Cardiac fibroblast (primary cell): ENCODE data around the gene SNRPD3.

ENCODE experiments used
- DNase-seq, 2 donors: peaks; one replicate each; pipeline versions ENCODE4 v3.0.0 to v3.0.0-alpha.2; 2010; ENCODE audit warnings: low read depth in 2 of 2
- H3K4me3 ChIP-seq, 2 donors: replicated peaks in 1 of 2; 1 replicate in 1 of 2; 2 replicates in 1 of 2; pipeline ENCODE4 v1.5.1; 2011; ENCODE audit warnings: low read depth in 2 of 2, low read length in 2 of 2, mild to moderate bottlenecking in 2 of 2, moderate library complexity in 1 of 2
- TF ChIP-seq, protein P1 (sequence below): IDR thresholded peaks from one replicate; pipeline ENCODE4 v1.5.1; 2011; ENCODE audit warnings: low read depth, mild to moderate bottlenecking, low read length, inconsistent platforms

SNRPD3 gene

DNA sequence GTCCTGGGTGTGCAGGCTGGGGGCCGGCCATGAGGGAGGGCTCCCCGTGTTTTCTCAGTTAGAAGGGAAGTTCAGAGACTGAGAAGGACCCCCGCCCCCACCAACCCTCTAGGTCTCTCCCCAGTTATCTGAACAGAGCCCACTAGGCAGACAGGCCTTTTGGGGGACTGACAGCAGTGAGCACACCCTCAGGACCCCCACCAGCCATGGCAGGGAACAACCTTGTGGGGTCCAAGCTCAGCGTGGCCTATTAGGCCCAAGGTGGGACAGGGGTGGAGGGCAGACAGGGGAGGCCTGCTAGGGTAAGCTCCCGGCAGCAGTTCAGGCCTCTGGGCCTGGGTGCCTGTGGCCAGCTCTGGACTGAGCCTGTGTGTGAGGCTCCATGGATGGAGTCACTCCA lies 31.5 kb downstream of the SNRPD3 start:
- no peak overlapping the region for H3K4me3 ChIP-seq
- TF ChIP-seq, protein P1, sequence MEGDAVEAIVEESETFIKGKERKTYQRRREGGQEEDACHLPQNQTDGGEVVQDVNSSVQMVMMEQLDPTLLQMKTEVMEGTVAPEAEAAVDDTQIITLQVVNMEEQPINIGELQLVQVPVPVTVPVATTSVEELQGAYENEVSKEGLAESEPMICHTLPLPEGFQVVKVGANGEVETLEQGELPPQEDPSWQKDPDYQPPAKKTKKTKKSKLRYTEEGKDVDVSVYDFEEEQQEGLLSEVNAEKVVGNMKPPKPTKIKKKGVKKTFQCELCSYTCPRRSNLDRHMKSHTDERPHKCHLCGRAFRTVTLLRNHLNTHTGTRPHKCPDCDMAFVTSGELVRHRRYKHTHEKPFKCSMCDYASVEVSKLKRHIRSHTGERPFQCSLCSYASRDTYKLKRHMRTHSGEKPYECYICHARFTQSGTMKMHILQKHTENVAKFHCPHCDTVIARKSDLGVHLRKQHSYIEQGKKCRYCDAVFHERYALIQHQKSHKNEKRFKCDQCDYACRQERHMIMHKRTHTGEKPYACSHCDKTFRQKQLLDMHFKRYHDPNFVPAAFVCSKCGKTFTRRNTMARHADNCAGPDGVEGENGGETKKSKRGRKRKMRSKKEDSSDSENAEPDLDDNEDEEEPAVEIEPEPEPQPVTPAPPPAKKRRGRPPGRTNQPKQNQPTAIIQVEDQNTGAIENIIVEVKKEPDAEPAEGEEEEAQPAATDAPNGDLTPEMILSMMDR = no peak
- no peak for DNase-seq

DNA sequence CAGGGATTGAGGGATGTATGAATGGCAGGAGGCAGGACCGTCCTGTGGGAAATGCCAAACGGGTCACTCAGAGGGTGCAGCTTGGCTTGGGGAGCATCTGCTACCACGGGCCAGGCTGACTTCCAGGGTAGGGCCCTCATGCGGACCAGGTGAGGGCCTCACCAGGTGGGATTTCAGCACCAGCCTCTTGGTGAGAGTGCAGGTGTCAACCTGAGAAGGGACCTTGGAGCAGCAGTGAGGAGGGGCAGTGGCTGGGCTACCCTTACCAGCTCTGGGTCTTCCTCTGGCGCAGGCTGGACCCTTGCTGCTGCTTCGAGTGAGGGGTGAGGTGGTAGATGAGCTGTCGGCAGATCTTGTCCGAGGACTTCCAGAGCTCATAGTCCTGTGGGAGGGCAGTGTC lies 32.1 kb downstream of the SNRPD3 start:
- no peak overlapping the region for H3K4me3 ChIP-seq
- DNase-seq = no peak
- TF ChIP-seq, protein P1 = no peak

DNA sequence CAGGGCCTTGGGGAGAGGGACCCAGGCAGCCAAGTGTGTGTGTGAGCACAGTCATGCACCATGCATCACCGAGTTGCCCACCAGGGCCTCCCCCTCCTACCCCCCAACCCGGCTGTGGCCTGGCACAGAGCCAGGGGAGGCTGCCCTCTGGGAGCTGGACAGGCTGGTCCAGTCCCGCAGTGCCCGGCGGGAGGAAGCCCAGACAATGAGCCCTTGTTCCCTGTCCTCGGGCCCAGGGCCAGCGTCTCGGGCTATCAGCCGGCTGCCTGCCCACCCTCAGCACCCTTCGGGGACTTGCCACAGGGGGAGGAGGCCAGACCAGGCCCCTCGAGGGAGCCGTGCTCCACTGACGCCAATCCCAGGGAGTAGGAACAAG lies 32.6 kb downstream of the SNRPD3 start:
- H3K4me3 ChIP-seq = no peak overlapping the region
- peak in 1 of 2 donors; percentile 32 for DNase-seq
- TF ChIP-seq, protein P1 = no peak

DNA sequence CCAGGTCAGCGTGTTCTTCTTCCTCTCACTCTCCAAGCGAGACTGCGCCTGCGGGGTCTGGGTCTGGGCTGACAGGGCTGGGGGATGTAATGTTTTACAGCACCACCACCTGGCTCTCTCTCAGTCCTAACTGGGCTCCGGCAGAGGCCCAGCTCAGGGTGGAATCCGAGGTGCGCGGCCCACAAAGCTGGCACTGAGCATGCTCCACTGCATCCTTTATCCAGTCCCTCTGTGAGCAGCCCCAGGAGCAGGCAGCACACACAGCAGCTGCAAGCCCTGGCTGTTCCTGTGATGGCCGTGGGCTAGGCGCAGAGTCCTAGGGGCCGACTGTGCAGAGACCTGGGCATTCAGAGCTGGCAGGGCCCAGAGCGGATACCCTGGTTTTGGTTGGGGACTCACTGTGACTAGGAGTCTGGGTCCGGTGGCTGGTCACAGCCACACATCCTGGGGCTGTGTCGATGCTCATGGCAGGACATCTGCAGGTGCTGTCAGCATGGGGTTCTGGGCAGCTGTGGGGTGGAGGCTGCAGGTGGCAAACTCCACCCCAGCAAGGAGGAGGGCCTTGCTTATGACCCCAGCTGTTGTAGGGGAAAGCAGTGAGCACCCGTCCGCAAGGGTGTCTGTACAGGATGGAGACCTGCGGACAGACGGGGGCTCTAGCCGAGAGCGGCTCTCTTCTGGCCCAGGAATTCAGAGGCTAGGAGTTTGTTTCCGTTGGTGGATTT lies 33.1 kb downstream of the SNRPD3 start:
- TF ChIP-seq, protein P1 = no peak
- DNase-seq = no peak
- H3K4me3 ChIP-seq = no peak overlapping the region

DNA sequence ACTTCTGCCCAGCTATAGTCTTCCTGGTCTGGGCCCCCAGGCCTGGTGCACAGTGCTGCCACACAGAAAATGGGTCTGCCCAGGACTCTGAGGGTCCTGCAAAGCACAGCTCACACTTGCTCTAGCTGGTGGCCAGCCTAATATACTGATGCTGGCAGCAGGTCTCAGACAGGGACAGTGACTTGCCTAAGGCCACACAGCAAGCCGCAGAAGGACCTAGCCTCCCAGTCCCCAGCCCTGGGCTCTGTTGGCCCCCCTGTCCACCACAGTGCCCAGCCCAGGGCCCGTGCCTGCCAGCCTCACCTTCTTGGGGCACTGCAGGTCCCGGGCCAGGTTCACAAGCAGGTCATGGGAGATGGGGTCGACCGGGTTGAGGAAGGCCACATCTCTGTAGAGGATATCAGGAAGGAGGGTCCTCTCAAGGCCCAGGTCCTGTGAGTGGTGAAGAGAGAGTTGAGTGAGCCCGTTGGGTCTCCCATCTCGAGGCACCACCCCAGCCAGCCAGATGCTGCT lies 33.8 kb downstream of the SNRPD3 start:
- TF ChIP-seq, protein P1 = no peak
- DNase-seq = no peak
- no peak overlapping the region for H3K4me3 ChIP-seq

DNA sequence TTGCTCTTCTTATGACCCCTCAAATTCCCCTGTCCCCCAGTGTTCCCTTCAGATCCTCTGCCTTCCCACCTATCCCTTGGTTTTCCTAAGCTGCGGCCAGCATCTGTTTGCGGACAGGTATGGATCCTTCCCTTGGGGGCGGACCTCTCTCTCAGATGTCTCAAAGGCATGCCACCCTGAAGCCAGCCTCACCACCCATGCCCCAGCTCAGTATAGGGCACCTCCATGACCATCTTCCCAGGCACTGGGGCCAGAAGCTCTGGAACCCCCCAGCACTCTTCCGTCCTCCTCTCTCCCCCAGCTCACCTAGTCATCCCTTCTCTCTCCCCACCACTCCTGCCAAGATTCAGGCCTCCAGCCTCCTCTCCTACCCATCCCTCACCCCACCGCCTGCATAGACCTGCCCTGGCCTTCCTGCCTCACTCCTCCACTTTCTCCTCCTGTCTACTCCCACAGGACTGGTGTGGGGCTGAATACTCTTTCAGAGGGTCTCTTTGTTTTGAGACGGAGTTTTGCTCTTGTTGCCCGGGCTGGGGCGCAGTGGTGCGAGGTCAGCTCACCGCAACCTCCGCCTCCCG lies 34.9 kb downstream of the SNRPD3 start:
- TF ChIP-seq, protein P1 = no peak
- no peak for DNase-seq
- H3K4me3 ChIP-seq = no peak overlapping the region
